Endothelial cell of umbilical vein (primary cell): ENCODE results near the gene DGLUCY.

Experiments
- EZH2 ChIP-seq: IDR thresholded peaks from 2 replicates; pipeline ENCODE4 v1.6.1; 2012; ENCODE audit warnings: borderline replicate concordance, low read depth, mild to moderate bottlenecking, moderate library complexity, low read length, inconsistent platforms; ENCODE audit not compliant: severe bottlenecking
- FOS ChIP-seq: IDR thresholded peaks from 2 replicates; pipeline ENCODE4 v1.6.1; 2011; ENCODE audit warnings: mild to moderate bottlenecking, low read length, moderate library complexity, borderline replicate concordance; ENCODE audit not compliant: insufficient read depth
- GATA2 ChIP-seq: IDR thresholded peaks from 2 replicates; pipeline ENCODE4 v1.7.0; 2011; ENCODE audit warnings: low read depth, mild to moderate bottlenecking, moderate library complexity, mixed read lengths, low read length; ENCODE audit not compliant: insufficient read length, insufficient read depth
- JUN ChIP-seq: IDR thresholded peaks from 2 replicates; pipeline ENCODE4 v1.6.1; 2011; ENCODE audit warnings: borderline replicate concordance, low read depth; ENCODE audit not compliant: insufficient read length, insufficient read depth
- MAX ChIP-seq: IDR thresholded peaks from 2 replicates; pipeline ENCODE4 v1.6.1; 2011; ENCODE audit not compliant: insufficient read depth, insufficient read length
- MYC ChIP-seq: IDR thresholded peaks from one replicate; pipeline ENCODE4 v1.6.1; 2011; ENCODE audit warnings: mild to moderate bottlenecking, low read depth, low read length
- POLR2A ChIP-seq: IDR thresholded peaks from 2 replicates; pipeline ENCODE4 v1.6.1; 2012; ENCODE audit warnings: low read depth, mild to moderate bottlenecking, control low read depth, low read length
- POLR2AphosphoS5 ChIP-seq: IDR thresholded peaks from 2 replicates; pipeline ENCODE4 v1.6.1; 2012; ENCODE audit warnings: low read depth, mild to moderate bottlenecking, control low read depth, low read length, moderate library complexity; ENCODE audit not compliant: insufficient read depth
- TF ChIP-seq, protein P1 (sequence below), 2 donors: IDR thresholded peaks; 1 replicate in 1 of 2; 2 replicates in 1 of 2; pipeline ENCODE4 v1.5.1; 2011; ENCODE audit warnings: low read length in 2 of 2, mild to moderate bottlenecking in 2 of 2, moderate library complexity in 2 of 2, control low read depth in 1 of 2, inconsistent platforms in 1 of 2, low read depth in 1 of 2; ENCODE audit not compliant: insufficient read depth in 1 of 2; ENCODE audit errors: extremely low read depth in 1 of 2

DNA sequence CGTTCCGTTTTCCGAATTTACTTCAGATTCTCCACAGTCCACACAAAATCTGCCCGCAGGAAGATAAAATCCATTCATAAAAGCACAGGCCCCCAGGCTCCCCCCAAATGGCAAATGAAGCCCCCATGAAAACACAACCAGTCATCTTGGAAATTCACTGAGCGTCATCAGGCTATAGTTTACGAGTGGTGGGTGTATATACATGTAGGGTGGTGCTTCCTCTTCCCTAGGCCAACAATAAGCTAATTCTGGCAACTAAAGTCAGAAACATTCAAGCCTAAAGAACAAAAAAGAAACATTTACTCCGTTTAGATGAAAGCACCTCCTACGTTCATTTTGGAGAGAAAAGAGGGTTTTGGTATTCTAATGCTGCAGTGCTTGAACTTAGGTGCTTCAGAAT is 124.8 kb downstream of the DGLUCY start:
- TF ChIP-seq EZH2 = no peak
- TF ChIP-seq, protein P1, sequence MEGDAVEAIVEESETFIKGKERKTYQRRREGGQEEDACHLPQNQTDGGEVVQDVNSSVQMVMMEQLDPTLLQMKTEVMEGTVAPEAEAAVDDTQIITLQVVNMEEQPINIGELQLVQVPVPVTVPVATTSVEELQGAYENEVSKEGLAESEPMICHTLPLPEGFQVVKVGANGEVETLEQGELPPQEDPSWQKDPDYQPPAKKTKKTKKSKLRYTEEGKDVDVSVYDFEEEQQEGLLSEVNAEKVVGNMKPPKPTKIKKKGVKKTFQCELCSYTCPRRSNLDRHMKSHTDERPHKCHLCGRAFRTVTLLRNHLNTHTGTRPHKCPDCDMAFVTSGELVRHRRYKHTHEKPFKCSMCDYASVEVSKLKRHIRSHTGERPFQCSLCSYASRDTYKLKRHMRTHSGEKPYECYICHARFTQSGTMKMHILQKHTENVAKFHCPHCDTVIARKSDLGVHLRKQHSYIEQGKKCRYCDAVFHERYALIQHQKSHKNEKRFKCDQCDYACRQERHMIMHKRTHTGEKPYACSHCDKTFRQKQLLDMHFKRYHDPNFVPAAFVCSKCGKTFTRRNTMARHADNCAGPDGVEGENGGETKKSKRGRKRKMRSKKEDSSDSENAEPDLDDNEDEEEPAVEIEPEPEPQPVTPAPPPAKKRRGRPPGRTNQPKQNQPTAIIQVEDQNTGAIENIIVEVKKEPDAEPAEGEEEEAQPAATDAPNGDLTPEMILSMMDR (IDR thresholded peaks at IDR 0.05; ENCODE audit: extremely low read depth in 1 of 2, insufficient read depth in 1 of 2, low read depth in 1 of 2, low read length in 2 of 2) = no peak
- TF ChIP-seq POLR2AphosphoS5 = no peak
- no peak for TF ChIP-seq POLR2A
- TF ChIP-seq MAX = no peak
- no peak for TF ChIP-seq MYC
- TF ChIP-seq GATA2 = no peak
- TF ChIP-seq JUN = no peak
- no peak for TF ChIP-seq FOS
